ENCODE results near the gene GBA2. TPM values are rescaled to one million over a fixed set of nuclear protein-coding genes. Genes with fewer than 3 reads are reported as not detected.
A peak's percentile ranks its signal among the peaks of the same experiment; 100 is the strongest.

GBA2 gene
- polyA plus RNA-seq, 1 of the 3 experiments (the other 2 are of a cell fraction), result 71.5 TPM

GRCh38 chr9:35758475-35759050, 9.5 kb upstream of the GBA2 start:
- POLR2A ChIA-PET, result interaction anchor here (0.6 kb wide), 1 partner anchor 55 kb away, joined by 3 read pairs; no protein-coding TSS in a partner anchor
- DNase-seq, result no peak

GRCh38 chr9:35757892-35758275, 8.9 kb upstream of the GBA2 start:
- Histone ChIP-seq H3K27me3 (ENCODE audit: insufficient read depth) (no peaks in the 10 kb centered on the region), H3K4me2 (peak overlapping the region; percentile 86; the same call in 1 of the 2 replicates), H3K4me1 (ENCODE audit: control insufficient read depth in 1 of 2, insufficient read depth in 2 of 2, low read depth in 1 of 2, low read length in 1 of 2) (peaks cover 9 to 17% of the 10 kb centered on the region in 2 experiments; a peak in 3 of 4 replicates), H4K20me1 (ENCODE audit: insufficient read depth) (no peaks in the 10 kb centered on the region), H2AFZ (ENCODE audit: low read depth) (no peak overlapping the region), H3K4me3 (ENCODE audit: low read depth in 2 of 2, low read length in 1 of 2) (peak overlapping the region; percentile 52 to 65; a peak in 3 of 4 replicates), H3K9me3 (no peaks in the 10 kb centered on the region), H3F3A (replicated peaks; ENCODE audit: insufficient read depth) (peaks cover 11% of the 10 kb centered on the region), H3K36me3 (replicated peaks in 1 of 2; ENCODE audit: control insufficient read depth in 1 of 2, insufficient read depth in 2 of 2, low read length in 1 of 2) (peaks cover 4 to 29% of the 10 kb centered on the region in 2 experiments), H3K27ac (ENCODE audit: low read depth in 2 of 2, low read length in 1 of 2) (peak overlapping the region; percentile 38 to 75; a peak in 3 of 4 replicates), H3K9ac (no peak overlapping the region; the same call in 1 of the 2 replicates), H3K9me2 (no peaks in the 10 kb centered on the region), H3K79me2 (ENCODE audit: insufficient read depth) (no peaks in the 10 kb centered on the region)
- CTCF ChIA-PET, result interaction anchor here (0.8 to 3.4 kb wide), 5 partner anchors 10 to 137 kb away, joined by 3 to 27 read pairs (median 5); partner anchors contain the start of genes GBA2 and RGP1
- TF ChIP-seq CTCF (IDR thresholded peaks at IDR 0.05), result no peak
- TF ChIP-seq REST (IDR thresholded peaks at IDR 0.05; ENCODE audit: low read depth, low read length), result no peak
- TF ChIP-seq MAX (IDR thresholded peaks at IDR 0.05; ENCODE audit: low read depth), result no peak
- no peak for TF ChIP-seq TEAD4 (IDR thresholded peaks at IDR 0.05; ENCODE audit: borderline replicate concordance, insufficient read depth)
- TF ChIP-seq NFIC (IDR thresholded peaks at IDR 0.05; ENCODE audit: borderline replicate concordance), result no peak
- TF ChIP-seq RXRA (IDR thresholded peaks at IDR 0.05; ENCODE audit: borderline replicate concordance, low read depth), result no peak
- no peak for TF ChIP-seq RFX5 (IDR thresholded peaks at IDR 0.05; ENCODE audit: low read length)
- TF ChIP-seq CHD2 (IDR thresholded peaks at IDR 0.05; ENCODE audit: low read length, partially characterized antibody), result no peak
- no peak for TF ChIP-seq RCOR1 (IDR thresholded peaks at IDR 0.05; ENCODE audit: low read length)
- POLR2A ChIA-PET, result no interaction called here
- no peak for DNase-seq

More at GRCh38 chr9:35758475-35759050, 9.5 kb upstream of the GBA2 start:
- Histone ChIP-seq H3K9me3 (no peaks in the 10 kb centered on the region), H3K9me2 (no peaks in the 10 kb centered on the region), H3F3A (replicated peaks; ENCODE audit: insufficient read depth) (peaks cover 14% of the 10 kb centered on the region), H3K9ac (no peak overlapping the region), H3K4me3 (ENCODE audit: low read depth in 2 of 2, low read length in 1 of 2) (no peak overlapping the region), H3K4me1 (ENCODE audit: control insufficient read depth in 1 of 2, insufficient read depth in 2 of 2, low read depth in 1 of 2, low read length in 1 of 2) (peaks cover 9 to 17% of the 10 kb centered on the region in 2 experiments; a peak in 3 of 4 replicates), H2AFZ (ENCODE audit: low read depth) (no peak overlapping the region), H3K27me3 (ENCODE audit: insufficient read depth) (no peaks in the 10 kb centered on the region), H3K27ac (ENCODE audit: low read depth in 2 of 2, low read length in 1 of 2) (no peak overlapping the region; a peak in 1 of 4 replicates), H3K4me2 (0 out of 2 replicates have a peak overlapping the region, but pooled peaks have one; percentile 86), H3K36me3 (replicated peaks in 1 of 2; ENCODE audit: control insufficient read depth in 1 of 2, insufficient read depth in 2 of 2, low read length in 1 of 2) (peaks cover 2 to 22% of the 10 kb centered on the region in 2 experiments), H4K20me1 (ENCODE audit: insufficient read depth) (no peaks in the 10 kb centered on the region), H3K79me2 (ENCODE audit: insufficient read depth) (no peaks in the 10 kb centered on the region)
- TF ChIP-seq ELF1 (IDR thresholded peaks at IDR 0.05), result no peak
- TF ChIP-seq FOXJ3 (CRISPR knock-in tag; IDR thresholded peaks at IDR 0.05), result no peak
- no peak for TF ChIP-seq SMC3 (IDR thresholded peaks at IDR 0.05; ENCODE audit: low read depth, low read length)
- TF ChIP-seq IRF3 (IDR thresholded peaks at IDR 0.05; ENCODE audit: low read depth, low read length), result no peak
- TF ChIP-seq JUND (IDR thresholded peaks at IDR 0.05), result no peak
- no peak for TF ChIP-seq MXI1 (IDR thresholded peaks at IDR 0.05; ENCODE audit: low read depth, low read length)
- TF ChIP-seq GABPA (IDR thresholded peaks at IDR 0.05; ENCODE audit: low read depth), result no peak
- no peak for TF ChIP-seq MAX (IDR thresholded peaks at IDR 0.05; ENCODE audit: low read depth)
- TF ChIP-seq CHD2 (IDR thresholded peaks at IDR 0.05; ENCODE audit: low read length, partially characterized antibody), result no peak
- no peak for TF ChIP-seq EP300 (IDR thresholded peaks at IDR 0.05; ENCODE audit: borderline replicate concordance in 1 of 2, low read depth in 1 of 2, low read length in 1 of 2)
- TF ChIP-seq USF1 (IDR thresholded peaks at IDR 0.05; ENCODE audit: borderline replicate concordance, low read depth), result no peak
- TF ChIP-seq NRF1 (IDR thresholded peaks at IDR 0.05; ENCODE audit: low read depth, low read length), result no peak
- WGBS (ENCODE audit: low lambda C conversion rate), result 93% methylated on average over 3 of the region's 3 CpGs
- CTCF ChIA-PET, result interaction anchor here (0.7 to 1.2 kb wide), 7 partner anchors 22 to 147 kb away, joined by 3 to 5 read pairs (median 3); no protein-coding TSS in a partner anchor

All from SK-N-SH (cell line).